Ammon's horn (tissue), 1 donor: Measurements from ENCODE around the gene LRRK1.
A peak's percentile ranks its signal among the peaks of the same experiment; 100 is the strongest.

Source experiments
- DNase-seq: peaks from one replicate; pipeline ENCODE4 v3.0.0-alpha.2; 2016; ENCODE audit warnings: low spot score

Gene LRRK1

DNA sequence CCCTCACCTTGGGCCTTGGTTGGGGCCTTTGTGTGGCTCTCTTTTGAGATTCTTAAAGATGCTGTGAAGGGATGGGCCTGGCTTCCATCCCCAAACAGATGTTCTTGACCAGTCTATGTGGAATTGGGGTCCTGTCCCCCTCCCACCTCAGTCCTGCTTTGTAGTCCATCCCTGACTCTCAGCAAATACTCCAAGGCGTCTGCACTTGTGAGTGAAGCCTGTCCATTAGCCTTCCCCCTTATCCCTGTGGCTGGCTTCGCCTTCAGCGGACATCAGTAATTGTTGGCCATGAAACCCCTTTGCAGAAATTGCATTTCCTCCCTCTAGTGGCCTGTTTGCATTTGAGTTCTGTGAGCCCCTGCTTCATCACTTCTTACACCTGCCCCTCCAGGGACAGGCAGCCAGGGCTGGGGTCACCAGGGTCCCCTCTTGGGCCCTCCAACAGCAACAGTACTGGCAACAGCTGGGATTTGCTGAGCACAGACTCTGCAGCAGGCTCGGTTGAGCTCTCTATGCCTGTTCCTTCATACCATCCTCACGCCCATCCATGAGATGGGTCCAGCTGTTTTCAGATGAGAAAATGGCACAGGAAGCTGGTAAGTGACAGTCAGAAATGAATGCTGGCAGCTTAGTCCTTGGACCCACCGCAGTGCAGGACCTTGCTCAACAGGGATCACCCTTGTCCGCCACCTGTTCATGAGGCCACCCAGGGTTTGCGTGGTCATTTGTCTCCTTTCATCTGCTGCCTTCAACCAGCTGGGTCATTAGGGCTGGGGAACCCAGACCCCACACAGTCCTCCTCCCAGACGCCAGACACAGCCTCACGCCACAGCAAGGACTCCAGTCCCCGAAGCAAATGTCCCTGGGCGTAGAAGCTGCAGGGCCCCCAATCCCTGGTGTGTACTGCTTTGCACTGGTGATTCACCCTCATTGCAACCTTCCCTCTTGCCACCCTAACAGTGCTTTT is 8.9 kb upstream of the LRRK1 start:
- DNase-seq = no peak

DNA sequence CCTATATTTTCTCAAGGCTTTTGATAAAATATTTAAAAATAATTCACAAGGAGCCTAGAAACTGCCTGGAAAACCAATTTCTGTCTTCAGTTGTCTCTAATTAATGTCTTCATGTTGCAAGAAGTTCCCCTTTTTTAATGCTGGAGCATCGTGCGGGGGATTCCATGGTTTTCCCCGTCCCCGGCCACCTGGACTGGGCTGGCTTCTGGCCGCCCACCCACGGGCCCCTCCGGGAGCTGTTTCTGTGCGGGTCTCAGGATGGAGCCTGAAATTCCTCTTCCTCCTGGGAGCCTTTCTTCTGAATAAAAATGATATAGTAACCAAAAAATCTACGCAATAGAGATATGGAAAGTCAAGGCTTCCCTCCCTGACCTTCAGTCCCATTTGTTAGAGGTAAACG is 8.1 kb upstream of the LRRK1 start:
- DNase-seq = no peak

- DNase-seq = no peak
Measured at GRCh38 chr15:100913961-100914360, 5.2 kb upstream of the LRRK1 start.

DNA sequence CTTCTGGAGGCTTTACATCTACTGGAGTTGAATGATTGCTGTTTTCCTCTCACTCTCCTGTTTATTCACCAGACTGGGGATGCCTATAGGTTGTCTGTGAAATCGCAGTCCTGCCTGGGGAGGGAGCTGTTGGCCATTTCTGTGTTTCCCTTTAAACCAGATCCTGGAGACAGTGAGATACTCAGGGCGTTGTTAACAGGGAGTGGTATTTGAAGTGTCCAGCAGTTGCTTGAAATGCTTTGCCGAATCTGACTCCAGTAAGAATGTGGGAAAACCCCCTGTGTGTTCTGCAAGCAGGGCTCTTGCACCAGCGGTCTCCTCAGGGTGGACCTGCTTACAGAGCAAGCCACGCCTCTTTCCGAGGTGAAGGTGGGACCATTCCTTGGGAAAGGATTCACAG is 4.3 kb upstream of the LRRK1 start:
- DNase-seq = no peak

DNA sequence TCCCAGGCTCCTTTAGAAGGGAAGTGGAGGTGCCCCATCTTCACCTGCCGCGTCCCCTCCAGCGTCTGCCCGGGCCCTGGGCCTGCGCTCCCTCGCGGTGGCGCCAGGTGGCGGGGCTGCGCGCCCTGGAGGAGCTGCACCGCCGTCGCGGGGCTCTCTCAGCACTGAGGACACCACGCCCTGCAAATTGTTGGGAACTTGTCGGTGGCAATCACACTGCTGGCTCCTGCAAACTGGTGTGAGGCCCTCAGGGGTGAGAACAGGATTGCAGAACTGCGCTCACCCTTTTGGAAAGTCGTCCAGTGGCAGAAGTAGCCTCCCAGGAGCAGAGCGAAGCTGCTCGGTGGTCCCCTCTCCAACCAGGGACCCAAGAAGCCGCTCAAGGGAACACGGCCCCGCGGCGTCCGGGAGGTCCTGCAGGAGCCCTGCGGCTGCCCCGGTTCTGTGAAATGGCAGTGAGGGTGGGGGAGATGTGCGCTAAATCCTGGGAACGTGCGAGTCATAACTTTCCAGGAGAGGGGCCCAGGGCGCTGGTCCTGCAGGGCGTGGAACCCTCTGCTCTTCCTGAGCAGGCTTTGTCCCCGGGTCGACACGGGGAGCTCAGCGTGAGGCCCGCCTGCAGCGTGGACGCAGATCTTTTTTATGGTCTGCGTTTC is 995 bp upstream of the LRRK1 start:
- peak; percentile 70 for DNase-seq

- no peak for DNase-seq
Measured at GRCh38 chr15:100919481-100920405, 586 bp downstream of the LRRK1 start.

DNA sequence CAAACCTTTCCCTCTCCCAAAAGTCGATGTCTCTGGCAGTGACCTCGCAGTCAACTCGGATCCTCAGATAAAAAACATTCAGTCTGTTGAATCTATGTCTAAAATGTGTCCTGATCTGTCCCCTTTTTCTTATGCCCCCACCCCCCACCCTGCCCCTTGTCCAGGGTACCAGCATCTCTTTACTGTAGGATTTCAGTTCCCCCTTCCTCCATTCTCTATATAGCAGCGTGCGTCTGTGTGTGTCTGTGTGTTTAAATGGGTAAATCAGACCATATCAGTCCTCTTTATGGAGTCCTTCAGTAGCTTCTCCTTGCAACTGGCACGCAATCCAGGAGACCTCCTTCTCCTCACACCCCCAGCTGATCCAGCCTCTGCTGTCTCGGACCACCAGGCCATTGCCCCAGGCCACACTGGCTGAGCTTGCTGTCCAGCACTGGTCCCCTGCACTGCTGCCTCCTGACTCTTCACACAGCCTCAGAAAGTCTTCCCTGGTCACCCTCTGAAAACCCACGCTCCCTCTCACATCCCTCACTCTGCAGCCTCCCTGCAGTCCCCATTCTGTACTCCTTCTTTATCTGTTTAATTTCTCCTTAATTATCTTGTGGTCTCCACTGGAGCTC is 1.5 kb downstream of the LRRK1 start:
- no peak for DNase-seq

DNA sequence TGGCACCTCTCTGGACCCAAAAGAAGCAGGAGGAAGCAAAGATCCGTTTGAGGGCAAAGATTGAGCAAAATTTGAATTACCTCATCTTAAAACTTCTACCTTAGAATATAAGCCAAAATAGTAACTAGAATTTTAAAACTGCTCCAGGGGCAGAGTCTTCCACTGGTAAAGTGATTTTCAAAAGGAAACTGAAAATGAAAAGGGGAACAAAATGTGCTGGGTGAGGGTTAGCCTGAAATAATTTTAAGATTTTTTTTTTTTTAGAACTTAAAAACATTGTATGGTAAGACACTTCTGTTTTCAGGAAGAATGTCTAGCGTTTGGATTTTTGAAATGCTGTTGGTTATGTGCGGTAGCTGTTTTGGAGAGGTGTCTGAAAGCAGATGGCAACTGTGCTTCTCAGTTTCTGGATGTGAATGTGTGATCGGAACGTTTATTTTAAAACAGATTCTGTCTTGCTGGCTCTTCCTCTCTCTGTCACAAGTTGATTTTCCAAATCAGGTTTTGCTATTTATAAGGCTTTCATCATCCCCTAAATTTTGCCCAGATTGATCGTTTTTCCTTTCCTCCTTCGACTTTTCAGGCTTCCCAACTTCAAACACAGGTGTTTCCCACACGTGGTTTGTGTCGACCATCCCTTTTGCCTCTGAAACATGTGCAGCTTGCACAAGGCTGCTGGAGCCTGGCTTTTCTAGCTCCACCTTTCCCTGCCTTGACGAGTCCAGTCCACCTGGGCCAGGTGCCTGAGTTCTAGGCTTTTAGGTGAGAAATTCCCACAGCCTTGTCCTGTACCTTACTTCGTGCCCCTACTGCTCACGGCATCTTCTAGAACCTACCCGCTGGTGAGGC is 3.3 kb downstream of the LRRK1 start:
- DNase-seq = peak; percentile 63

DNA sequence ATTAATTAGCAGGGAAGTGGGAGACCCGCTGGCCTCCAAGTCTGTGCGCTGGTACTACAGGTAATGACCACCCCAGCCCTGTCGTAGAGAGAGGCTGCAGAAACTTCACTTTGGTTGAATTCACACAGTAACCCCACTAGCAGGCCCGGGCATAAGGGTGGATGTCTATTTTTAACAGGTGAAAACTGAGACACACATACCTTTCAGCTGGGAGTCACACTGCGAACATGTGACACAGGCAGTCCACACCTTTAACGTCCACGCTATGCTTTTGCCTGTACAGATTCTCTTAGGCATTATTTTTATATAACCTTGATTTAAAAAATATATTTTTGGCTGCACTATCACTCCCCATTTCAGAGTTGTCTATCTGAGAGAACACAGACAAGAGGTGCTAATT is 3.9 kb downstream of the LRRK1 start:
- no peak for DNase-seq

- DNase-seq = no peak
Measured at GRCh38 chr15:100923902-100924301, 4.7 kb downstream of the LRRK1 start.

DNA sequence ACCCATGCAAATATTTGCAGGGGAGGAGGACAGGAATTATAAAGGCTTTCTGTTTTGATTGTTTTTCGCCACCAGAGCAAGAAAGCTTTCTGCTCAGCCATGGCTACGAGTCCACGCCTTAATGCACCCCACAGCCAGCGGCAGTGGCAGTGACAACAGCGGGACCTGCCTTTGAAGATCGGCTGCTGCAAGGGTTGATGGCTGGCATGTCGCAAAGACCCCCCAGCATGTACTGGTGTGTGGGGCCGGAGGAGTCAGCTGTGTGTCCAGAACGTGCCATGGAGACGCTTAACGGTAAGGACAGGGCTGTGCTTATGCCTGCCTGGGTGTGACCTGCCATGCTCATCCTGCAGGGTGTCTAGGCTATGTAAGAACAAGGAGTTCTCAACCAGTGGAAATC is 5.3 kb downstream of the LRRK1 start:
- no peak for DNase-seq

DNA sequence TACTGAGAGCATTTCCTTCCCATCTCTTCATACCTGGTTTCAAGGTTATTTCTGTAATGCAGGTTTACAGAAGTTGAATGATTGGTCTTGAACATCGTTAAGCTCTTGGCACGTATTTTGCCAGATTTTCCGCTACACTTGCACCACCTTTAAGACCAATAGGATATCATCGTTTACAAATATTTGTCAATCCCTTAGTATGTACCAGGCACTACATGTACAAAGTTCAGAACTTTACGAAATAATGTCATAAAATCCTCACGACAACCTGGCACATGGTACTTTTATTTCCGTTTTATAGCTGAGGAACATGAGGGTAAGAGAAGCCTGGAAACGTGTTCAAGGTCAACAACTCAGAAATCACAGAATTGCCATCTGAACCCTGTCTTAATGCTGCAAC is 6.3 kb downstream of the LRRK1 start:
- no peak for DNase-seq

GRCh38 chr15:100926258-100926657 is 7.1 kb downstream of the LRRK1 start:
- DNase-seq = no peak

DNA sequence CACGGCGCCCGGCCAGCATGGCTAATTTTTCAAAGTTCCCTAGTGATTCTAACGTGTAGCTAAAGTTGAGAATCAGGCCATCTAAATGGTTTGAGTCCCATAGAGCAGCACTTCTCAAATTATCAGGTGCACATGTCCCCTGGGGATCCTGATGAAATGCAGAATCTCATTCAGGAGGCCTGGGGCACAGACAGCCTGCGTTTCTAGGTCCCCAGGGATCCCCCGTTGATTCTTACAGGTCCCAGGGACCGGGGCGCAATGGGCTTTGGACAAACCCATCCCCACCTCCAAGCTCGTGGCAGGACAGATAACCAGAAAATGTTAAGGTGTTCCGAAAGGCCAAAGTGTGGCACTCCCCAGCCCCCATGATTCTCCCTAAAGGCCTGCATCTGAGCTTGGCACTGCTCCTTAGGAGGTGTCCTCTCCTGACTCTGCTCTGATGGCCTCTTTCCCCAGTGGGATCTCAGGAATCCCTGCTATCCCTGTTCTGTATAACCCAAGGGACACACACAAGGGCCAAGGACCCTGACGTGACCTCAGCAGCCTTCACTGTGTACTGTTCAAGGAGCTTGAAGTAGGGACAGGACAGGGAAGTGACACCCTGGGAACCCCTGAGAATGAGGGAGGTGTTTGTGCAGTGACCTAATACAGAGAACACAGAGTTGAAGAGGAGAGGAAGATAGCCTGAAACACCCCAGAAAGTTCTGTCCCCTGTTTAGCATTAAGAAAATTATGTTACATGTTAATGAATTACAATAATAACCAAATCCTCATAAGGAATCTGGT is 8.0 kb downstream of the LRRK1 start:
- DNase-seq = no peak

DNA sequence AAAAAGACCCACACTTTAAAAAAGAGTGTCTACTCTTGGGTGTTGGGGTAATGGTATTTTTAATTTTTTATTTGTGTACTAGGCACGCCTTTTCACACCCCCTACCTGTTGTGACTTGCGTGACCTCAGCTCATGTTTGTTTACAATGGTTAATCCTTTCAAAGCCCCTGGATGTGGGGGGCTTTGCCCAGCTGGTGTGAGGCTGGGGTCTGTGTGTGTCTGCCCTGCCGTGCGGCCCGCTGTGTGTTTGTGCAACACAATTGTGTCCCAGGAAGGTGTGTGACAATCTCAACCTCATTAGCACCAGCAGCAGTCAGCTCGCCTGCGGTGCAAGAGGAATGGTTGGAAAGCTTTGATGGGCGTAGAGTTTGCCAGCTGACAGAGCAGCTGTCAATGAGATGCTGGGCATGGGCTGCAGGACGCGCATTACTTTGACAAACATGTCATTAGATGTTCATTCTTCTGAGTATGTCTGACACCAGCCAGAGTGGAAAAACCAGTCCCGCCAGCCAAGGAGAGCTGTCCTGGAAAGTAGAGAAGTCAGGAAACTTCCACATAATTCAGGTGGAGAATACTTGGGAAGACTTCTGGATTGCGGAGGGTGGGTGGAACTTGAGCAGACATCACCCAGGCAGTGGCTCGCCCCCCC is 9.6 kb downstream of the LRRK1 start:
- DNase-seq = no peak

- no peak for DNase-seq
Measured at GRCh38 chr15:100929641-100930042, 10.5 kb downstream of the LRRK1 start.

DNA sequence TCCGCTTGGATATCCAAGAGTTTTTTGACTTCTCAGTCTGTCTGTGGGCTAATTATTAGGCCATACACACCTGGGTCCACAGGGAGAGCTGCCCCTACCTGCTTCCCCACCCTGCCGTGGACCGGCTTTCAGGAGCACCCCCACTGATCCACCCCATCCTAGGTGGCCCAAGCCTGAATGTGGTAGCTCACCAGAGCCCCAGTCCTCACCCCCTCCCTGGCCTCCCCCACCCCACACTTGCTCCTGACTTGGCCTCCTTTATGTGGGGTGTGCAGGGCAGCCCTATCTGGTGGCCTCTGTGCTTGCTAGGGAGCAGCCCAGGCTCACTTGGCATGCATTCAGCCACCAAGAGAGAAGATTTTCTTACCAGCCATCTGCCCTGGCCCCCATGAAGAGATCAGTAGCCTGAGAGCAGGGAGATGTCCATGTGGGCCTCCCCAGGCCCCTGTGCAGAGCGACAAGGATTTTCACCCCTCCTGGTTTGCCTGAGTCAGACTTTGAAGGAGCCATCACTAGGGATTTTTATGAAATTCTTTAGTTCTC is 11.2 kb downstream of the LRRK1 start:
- no peak for DNase-seq

- DNase-seq = no peak
Measured at GRCh38 chr15:100931143-100931890, 12.2 kb downstream of the LRRK1 start.
